ENCODE results near the gene CCDC134.

The CCDC134 gene

DNA sequence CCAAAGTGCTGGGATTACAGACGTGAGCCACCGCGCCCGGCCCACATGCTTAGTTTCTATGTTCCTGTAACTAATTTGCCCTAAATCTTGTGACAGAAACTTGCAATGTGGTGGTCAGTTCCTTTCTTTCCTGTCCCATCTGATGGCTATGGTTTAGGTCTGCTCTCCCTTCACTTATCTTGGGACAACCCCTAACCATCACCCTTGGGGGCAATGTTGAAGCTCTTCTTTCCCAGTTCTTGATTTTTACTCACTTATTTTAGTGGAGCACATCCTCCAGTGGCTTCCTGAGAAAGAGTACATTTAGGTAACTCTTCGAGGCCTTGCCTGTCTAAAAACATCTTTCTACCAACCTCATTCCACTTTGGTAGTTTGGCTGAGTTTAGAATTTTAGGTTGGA, 39.7 kb downstream of the CCDC134 start:
- Histone ChIP-seq H3K27ac (ENCODE audit: low read length) (no peak overlapping the region), H3K36me3 (ENCODE audit: insufficient read depth, low read depth, low read length) (peaks cover 69% of the 10 kb centered on the region), H3K9me3 (ENCODE audit: insufficient read depth, low read depth, low read length) (no peaks in the 10 kb centered on the region), H3K9ac (ENCODE audit: low read depth, low read length) (no peak overlapping the region), H3K4me1 (ENCODE audit: insufficient read depth, low read length) (peaks cover 12% of the 10 kb centered on the region), H3K27me3 (ENCODE audit: insufficient read depth, low read length) (no peaks in the 10 kb centered on the region), H3K4me3 (ENCODE audit: low read length) (no peak overlapping the region)

GRCh38 chr22:41841085-41841712, 40.7 kb downstream of the CCDC134 start:
- peaks cover 62% of the 10 kb centered on the region for H3K36me3 ChIP-seq (ENCODE audit: insufficient read depth, low read depth, low read length)
- no peak overlapping the region for H3K4me3 ChIP-seq (ENCODE audit: low read length)
- H3K27me3 ChIP-seq (ENCODE audit: insufficient read depth, low read length) = no peaks in the 10 kb centered on the region
- no peak overlapping the region for H3K27ac ChIP-seq (ENCODE audit: low read length)
- H3K4me1 ChIP-seq (ENCODE audit: insufficient read depth, low read length) = peaks cover 22% of the 10 kb centered on the region
- no peak overlapping the region for H3K9ac ChIP-seq (ENCODE audit: low read depth, low read length)
- H3K9me3 ChIP-seq (ENCODE audit: insufficient read depth, low read depth, low read length) = no peaks in the 10 kb centered on the region

DNA sequence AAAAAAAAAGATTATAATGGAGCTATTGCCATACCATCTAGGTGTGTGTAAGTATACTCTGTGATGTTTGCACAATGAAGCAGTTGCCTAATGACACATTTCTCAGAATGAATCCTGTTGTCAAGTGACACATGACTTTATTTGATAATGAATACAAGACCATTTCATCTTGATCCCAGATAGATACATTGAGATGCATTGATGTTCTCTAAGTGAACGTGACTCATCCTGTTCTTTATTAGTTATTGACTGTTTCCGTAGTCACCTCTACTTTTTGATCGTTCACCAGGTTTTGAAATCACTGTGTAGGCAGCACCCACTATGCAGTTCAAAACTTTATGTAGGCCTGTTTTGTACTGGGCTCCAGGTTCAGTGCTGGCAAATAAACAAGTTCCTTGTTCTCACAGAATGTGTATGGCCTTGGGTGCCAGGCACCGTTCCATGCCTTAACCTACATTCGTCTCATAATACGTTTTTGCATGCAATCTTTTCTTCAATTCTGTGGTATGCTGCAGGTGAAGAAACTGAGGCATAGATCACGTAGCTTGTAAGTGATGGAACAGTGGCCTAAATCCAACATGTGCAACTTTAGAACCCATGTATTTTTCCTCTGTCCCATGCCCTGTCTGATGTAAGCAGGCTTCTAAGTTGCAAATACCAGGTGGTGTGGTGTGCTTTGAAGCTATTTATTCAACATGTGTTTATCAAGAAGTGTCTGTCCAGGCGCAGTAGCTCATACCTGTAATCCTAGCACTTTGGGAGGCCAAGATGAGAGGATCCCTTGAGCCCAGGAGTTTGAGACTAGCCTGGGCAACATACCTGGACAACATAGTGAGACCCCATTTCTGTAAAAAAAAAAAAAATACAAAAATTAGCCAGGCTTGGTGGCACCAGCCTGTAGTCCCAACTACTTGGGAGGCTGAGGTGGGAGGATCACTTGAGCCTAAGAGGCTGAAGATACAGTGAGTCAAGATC, 42.8 kb downstream of the CCDC134 start:
- H3K9me3 ChIP-seq (ENCODE audit: insufficient read depth, low read depth, low read length) = no peaks in the 10 kb centered on the region
- H3K4me1 ChIP-seq (ENCODE audit: insufficient read depth, low read length) = peaks cover 31% of the 10 kb centered on the region
- no peak overlapping the region for H3K27ac ChIP-seq (ENCODE audit: low read length)
- peaks cover 47% of the 10 kb centered on the region for H3K36me3 ChIP-seq (ENCODE audit: insufficient read depth, low read depth, low read length)
- no peak overlapping the region for H3K4me3 ChIP-seq (ENCODE audit: low read length)
- no peak overlapping the region for H3K9ac ChIP-seq (ENCODE audit: low read depth, low read length)
- no peaks in the 10 kb centered on the region for H3K27me3 ChIP-seq (ENCODE audit: insufficient read depth, low read length)

- Histone ChIP-seq H3K4me1 (ENCODE audit: insufficient read depth, low read length) (peaks cover 31% of the 10 kb centered on the region), H3K4me3 (ENCODE audit: low read length) (0 out of 2 replicates have a peak overlapping the region, but pooled peaks have one; percentile 18), H3K36me3 (ENCODE audit: insufficient read depth, low read depth, low read length) (peaks cover 40% of the 10 kb centered on the region), H3K27me3 (ENCODE audit: insufficient read depth, low read length) (no peaks in the 10 kb centered on the region), H3K27ac (ENCODE audit: low read length) (no peak overlapping the region), H3K9ac (ENCODE audit: low read depth, low read length) (no peak overlapping the region), H3K9me3 (ENCODE audit: insufficient read depth, low read depth, low read length) (no peaks in the 10 kb centered on the region)
These were observed 43.6 kb downstream of the CCDC134 start for GRCh38 chr22:41844036-41844435.

DNA sequence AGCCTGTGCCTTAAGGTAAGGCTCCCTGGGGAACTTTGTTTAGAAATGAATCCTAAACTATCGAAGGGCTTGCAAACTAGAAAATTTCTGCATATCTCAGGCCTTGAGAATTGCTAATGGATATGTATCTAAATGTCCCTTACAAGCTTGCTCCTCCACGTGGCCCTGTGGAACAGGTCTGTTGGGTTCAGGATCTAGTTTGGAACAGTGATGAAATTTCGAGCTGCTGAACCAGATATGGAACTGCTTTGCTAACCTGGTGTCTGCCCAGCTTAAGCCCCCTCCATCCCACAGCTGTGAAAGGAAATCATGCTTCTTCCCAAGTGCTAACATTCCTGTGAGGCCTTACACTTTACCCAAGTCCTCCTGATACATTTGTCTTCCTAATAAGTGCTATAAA, 44.0 kb downstream of the CCDC134 start:
- Histone ChIP-seq H3K9ac (ENCODE audit: low read depth, low read length) (no peak overlapping the region), H3K27me3 (ENCODE audit: insufficient read depth, low read length) (no peaks in the 10 kb centered on the region), H3K36me3 (ENCODE audit: insufficient read depth, low read depth, low read length) (peaks cover 36% of the 10 kb centered on the region), H3K4me1 (ENCODE audit: insufficient read depth, low read length) (peaks cover 31% of the 10 kb centered on the region), H3K4me3 (ENCODE audit: low read length) (0 out of 2 replicates have a peak overlapping the region, but pooled peaks have one; percentile 18), H3K27ac (ENCODE audit: low read length) (no peak overlapping the region), H3K9me3 (ENCODE audit: insufficient read depth, low read depth, low read length) (no peaks in the 10 kb centered on the region)

DNA sequence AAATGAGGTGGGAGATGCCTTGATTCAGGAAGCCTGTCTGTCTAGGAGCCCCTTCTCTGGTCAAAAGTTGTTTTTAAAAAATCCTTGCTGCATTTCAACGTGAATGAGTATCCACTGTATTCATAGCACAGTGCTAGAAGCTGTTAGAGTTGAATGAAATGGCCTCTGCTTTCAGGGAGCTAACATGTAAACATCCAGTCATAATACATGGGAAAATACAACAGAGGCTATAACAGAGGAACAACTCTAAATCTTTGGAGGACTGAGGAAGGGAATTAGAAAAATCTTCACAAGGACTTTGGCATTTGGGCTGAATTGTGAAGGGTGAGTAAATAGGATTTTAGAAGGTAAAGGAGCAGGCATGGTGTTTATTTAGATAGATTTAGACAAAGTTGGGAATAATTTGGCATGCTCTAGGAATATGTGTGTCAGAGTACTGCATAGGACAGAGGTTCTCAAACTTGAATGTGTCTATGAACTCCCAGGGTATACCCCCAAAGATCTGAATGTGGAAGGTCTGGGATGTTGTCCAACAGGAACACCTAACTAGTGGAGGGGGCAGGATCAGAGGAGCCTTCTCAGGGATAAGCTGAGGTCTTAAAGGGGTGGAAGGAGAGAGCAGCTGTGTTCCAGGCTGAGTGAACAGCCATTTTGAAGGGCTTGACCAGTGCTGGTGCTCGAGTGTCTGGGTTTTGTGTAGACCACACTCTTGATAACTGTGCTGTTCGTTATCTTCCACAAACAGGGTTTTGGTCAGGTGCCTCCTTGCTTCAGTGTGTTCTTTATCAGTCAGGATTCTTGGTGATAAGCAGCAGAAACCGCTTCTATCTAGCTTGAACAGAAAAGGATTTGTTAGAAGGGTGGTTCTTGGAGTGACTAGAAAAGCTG, 45.1 kb downstream of the CCDC134 start:
- Histone ChIP-seq H3K4me3 (ENCODE audit: low read length) (no peak overlapping the region), H3K9ac (ENCODE audit: low read depth, low read length) (0 out of 2 replicates have a peak overlapping the region, but pooled peaks have one; percentile 5), H3K36me3 (ENCODE audit: insufficient read depth, low read depth, low read length) (peaks cover 28% of the 10 kb centered on the region), H3K27ac (ENCODE audit: low read length) (no peak overlapping the region), H3K4me1 (ENCODE audit: insufficient read depth, low read length) (peaks cover 31% of the 10 kb centered on the region), H3K27me3 (ENCODE audit: insufficient read depth, low read length) (no peaks in the 10 kb centered on the region), H3K9me3 (ENCODE audit: insufficient read depth, low read depth, low read length) (no peaks in the 10 kb centered on the region)

- Histone ChIP-seq H3K27me3 (ENCODE audit: insufficient read depth, low read length) (no peaks in the 10 kb centered on the region), H3K4me3 (ENCODE audit: low read length) (no peak overlapping the region), H3K27ac (ENCODE audit: low read length) (no peak overlapping the region), H3K9me3 (ENCODE audit: insufficient read depth, low read depth, low read length) (no peaks in the 10 kb centered on the region), H3K4me1 (ENCODE audit: insufficient read depth, low read length) (peaks cover 29% of the 10 kb centered on the region), H3K9ac (ENCODE audit: low read depth, low read length) (peak overlapping the region; percentile 5; the same call in 1 of the 2 replicates), H3K36me3 (ENCODE audit: insufficient read depth, low read depth, low read length) (peaks cover 20% of the 10 kb centered on the region)
These were observed 45.9 kb downstream of the CCDC134 start for GRCh38 chr22:41846268-41846987.

GRCh38 chr22:41847300-41847699, 46.8 kb downstream of the CCDC134 start:
- Histone ChIP-seq H3K4me3 (ENCODE audit: low read length) (no peak overlapping the region), H3K9me3 (ENCODE audit: insufficient read depth, low read depth, low read length) (no peaks in the 10 kb centered on the region), H3K27ac (ENCODE audit: low read length) (no peak overlapping the region), H3K4me1 (ENCODE audit: insufficient read depth, low read length) (peaks cover 29% of the 10 kb centered on the region), H3K36me3 (ENCODE audit: insufficient read depth, low read depth, low read length) (peaks cover 12% of the 10 kb centered on the region), H3K9ac (ENCODE audit: low read depth, low read length) (no peak overlapping the region; the same call in 1 of the 2 replicates), H3K27me3 (ENCODE audit: insufficient read depth, low read length) (no peaks in the 10 kb centered on the region)

- H3K9me3 ChIP-seq (ENCODE audit: insufficient read depth, low read depth, low read length) = no peaks in the 10 kb centered on the region
- H3K9ac ChIP-seq (ENCODE audit: low read depth, low read length) = no peak overlapping the region
- H3K36me3 ChIP-seq (ENCODE audit: insufficient read depth, low read depth, low read length) = peaks cover 1% of the 10 kb centered on the region
- no peak overlapping the region for H3K4me3 ChIP-seq (ENCODE audit: low read length)
- H3K27me3 ChIP-seq (ENCODE audit: insufficient read depth, low read length) = no peaks in the 10 kb centered on the region
- no peak overlapping the region for H3K27ac ChIP-seq (ENCODE audit: low read length)
- H3K4me1 ChIP-seq (ENCODE audit: insufficient read depth, low read length) = peaks cover 29% of the 10 kb centered on the region
These were observed 48.0 kb downstream of the CCDC134 start for GRCh38 chr22:41848468-41848867.

DNA sequence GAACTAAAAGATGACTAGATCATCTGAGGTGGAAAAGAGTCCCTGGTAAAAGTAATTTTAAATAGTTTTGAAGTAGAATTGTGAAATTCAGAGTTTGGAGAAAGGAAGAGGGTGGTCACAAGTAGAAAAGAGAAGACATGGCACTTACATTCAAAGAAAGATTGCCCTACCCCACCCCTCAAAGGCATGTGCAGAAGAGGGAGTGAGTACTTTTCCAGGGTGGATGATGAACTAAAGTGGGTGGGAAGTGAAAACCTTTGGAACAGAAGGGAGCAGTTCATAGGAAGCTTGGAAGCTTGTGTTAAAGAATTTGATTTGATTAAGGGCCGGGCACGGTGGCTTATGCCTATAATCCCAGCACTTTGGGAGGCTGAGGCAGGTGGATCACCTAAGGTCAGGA, 56.0 kb downstream of the CCDC134 start:
- H3K27ac ChIP-seq (ENCODE audit: low read length) = no peak overlapping the region
- H3K4me1 ChIP-seq (ENCODE audit: insufficient read depth, low read length) = peaks cover 4% of the 10 kb centered on the region; the same call in 1 of the 2 replicates
- H3K9me3 ChIP-seq (ENCODE audit: insufficient read depth, low read depth, low read length) = no peaks in the 10 kb centered on the region
- no peak overlapping the region for H3K4me3 ChIP-seq (ENCODE audit: low read length)
- peaks cover 11% of the 10 kb centered on the region; the same call in 1 of the 2 replicates for H3K36me3 ChIP-seq (ENCODE audit: insufficient read depth, low read depth, low read length)
- H3K9ac ChIP-seq (ENCODE audit: low read depth, low read length) = no peak overlapping the region
- no peaks in the 10 kb centered on the region for H3K27me3 ChIP-seq (ENCODE audit: insufficient read depth, low read length)
